Measurements from ENCODE around the gene PLIN4.
"Not testable (repeated sequence)": the region's sequence is repeated elsewhere in the genome, so short reads cannot be mapped to it uniquely, and the experiment has no call there.

Gene PLIN4

DNA sequence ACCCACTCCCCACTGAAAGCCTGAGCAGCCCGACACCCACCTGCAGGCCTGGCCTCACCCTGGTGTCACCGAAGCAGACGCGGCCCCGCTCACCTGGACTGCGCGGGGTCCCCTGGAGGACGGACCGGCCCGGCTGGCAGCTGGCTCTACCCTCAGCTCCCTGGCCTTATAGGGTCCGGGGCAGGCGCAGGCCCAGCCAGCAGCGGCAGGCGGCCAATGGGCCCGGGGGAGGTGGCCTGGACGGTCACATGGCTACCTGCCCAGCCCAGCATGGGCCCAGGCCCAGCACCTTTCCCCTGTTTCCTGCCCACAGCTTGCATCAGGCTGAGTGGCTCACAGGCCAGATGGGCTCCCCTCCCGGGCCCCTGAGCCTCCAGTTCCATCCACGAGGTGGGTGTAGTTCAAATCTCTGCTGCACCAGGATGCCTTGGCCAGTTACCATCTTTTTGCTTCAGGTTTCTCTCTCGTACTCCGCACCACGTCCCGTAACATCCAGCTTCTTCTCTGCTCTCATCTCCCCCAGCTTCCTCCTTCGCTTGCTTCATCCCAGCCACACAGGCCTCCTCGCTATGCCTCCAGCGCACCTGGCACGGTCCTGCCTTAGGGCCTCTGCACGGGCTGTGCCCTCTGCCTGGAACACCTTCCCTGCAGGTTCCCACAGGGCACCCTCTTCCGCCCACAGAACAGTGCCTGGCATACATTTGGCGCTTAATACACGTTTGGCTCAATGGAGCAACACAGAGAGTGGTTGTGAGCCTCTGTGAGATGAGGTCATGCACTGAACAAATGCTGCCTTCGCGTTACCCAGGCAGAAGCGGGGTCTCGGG, at the start of gene PLIN4:
Gene PLIN4, minus strand, starts transcription at position 142 of the 827 bp plus-strand sequence. CDS start 214 bp downstream, outside the sequence.
- DNase-seq (ENCODE audit: low read depth) = no peak

- DNase-seq (ENCODE audit: low read depth) = peak; percentile 50
Measured at GRCh38 chr19:4567584-4568071, 49.3 kb upstream of the PLIN4 start.

DNA sequence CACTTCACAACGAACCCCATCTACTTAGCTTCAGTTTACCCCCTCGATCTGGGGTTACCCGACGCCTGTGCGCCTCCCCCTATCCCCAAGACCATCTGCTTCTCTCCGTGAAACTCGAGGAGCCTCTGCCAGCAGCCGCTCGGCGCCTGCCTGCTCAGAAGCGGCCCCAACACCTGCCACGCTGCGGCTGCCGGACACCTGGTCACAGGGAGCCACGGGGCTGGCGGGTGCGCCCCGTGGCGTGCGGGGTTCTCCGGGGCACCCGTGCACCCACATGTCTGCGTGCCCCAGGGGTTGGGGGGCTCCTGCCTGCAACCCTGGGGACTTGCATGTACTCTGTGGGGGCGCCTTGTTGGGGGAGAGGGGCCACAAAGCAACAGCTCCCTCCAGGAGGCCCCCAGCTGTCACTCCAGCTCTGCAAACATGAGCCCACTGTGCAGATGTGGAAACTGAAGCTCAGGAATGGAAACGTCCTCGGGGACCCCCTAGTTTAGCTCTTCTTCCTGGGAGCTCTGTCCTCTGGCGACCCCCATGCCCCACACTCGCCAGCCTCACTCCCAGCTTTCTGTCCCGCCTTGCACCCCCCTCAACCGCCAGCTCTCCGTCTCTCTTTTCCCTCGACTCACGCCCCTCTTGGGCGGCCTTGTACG, 48.2 kb upstream of the PLIN4 start:
- no peak for DNase-seq (ENCODE audit: low read depth)

DNA sequence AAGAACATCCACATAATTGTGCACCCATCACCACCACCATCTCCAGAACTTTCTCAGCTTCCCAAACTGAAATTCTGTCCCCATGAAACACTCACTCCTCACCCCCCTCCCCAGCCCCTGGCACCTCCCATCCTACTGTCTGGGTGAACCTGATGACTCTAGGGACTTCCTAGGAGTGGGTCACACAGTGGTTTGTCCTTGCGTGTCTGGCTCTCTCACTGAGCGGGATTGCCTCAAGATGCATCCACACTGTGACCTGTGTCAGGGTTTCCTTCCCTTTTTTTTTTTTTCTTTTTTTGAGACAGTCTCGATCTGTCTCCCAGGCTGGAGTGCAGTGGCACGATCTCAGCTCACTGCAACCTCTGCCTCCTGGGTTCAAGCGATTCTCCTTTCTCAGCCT, 45.3 kb upstream of the PLIN4 start:
- not testable (repeated sequence) for DNase-seq (ENCODE audit: low read depth)

- not testable (repeated sequence) for DNase-seq (ENCODE audit: low read depth)
Measured at GRCh38 chr19:4562085-4562484, 43.8 kb upstream of the PLIN4 start.

- DNase-seq (ENCODE audit: low read depth) = no peak
Measured at GRCh38 chr19:4559569-4559968, 41.3 kb upstream of the PLIN4 start, which contains the start of gene SEMA6B. SEMA6B (minus strand) TSS chr19:4559684; CDS start chr19:4558457, 1,227 bp downstream.

GRCh38 chr19:4557971-4558941, 40.0 kb upstream of the PLIN4 start:
- peak; percentile 18 for DNase-seq (ENCODE audit: low read depth)

GRCh38 chr19:4557144-4557970, 39.1 kb upstream of the PLIN4 start:
- no peak for DNase-seq (ENCODE audit: low read depth)

DNA sequence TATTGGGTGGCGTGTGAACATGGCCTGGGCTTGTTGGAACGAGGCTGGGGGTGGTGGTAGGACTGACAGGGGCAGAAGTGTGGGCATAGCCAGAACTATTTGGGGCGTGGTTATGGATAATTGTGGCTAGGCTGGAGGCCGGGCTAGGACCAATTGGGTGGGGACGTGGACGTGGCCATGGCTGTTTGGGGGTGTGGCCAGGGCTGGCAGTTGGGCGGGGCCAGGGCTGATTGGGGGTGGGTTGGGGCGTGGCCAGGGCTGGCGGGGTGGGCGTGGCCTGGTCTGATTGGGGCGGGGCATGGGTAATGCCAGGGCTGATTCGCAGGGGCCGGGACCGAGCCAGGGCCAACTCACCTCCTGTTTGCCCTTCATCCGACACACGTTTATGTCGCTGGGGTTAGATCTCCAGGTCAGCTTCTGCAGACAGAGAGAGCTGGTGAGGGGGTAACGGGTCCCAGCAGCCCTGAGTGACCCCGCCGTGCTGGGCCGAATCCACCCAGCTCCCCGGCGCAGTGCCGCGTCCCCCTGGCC, 38.4 kb upstream of the PLIN4 start:
- DNase-seq (ENCODE audit: low read depth) = peak; percentile 33

DNA sequence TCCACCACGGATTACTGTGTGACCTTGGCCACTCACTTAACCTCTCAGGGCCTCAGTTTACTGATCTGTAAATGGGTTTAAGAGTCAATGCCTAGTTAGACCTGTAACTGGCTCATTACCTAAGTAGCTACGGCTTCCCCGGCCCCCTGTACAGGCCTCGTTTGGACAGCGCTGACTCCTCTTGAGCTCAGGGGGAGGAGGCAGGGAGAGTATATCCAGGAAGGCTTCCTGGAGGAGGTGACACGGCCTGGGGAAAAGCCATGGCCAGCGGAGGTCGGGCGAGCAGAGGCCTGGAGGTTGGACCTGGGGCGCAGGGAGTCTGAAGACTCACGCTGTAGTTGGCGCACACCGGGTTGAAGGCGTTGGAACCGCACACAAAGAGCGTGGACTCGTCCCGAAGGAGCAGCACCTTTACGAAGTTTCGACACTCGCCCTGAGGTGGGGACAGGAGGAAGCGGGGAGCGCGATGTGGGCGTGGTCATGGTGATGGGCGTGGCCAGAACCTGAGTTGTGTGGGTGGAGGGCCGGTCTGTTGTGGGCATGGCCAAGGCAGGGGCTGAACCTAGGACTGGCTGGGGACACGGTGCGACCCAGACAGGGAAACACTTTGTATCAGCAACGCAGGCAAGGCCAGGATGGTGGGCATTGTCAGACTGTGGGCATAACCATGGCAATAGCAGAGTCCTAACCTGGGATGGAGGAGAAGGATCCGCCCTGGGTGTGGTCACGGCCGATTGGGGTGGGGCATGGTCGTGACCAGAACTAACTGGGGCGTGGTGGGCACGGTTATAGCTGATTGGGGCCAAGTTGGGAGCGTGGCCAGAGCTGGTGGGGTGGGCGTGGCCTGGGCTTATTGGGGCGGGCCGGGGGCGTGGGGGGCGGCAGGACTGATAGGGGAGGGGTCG, 37.6 kb upstream of the PLIN4 start:
- DNase-seq (ENCODE audit: low read depth) = no peak

DNA sequence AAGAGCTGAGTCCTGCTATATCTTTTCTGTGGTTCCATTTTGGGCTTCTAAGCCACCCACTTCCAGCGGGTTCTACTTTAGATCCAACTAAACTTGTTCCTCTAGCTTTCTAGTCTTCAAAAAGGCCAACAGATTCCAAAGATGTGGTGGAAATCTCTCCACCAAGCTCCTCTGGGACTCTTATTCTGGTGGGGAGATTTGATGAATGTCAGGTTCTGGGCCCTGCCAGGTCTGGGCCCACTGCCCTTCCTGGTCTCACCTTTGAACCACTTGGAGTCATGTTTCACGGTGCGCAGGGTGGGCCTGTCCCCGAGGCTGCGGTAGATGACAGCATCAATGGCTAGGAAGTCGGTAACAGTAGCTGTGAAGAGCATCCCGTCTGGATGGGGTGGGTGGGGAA, 36.4 kb upstream of the PLIN4 start:
- DNase-seq (ENCODE audit: low read depth) = no peak

DNA sequence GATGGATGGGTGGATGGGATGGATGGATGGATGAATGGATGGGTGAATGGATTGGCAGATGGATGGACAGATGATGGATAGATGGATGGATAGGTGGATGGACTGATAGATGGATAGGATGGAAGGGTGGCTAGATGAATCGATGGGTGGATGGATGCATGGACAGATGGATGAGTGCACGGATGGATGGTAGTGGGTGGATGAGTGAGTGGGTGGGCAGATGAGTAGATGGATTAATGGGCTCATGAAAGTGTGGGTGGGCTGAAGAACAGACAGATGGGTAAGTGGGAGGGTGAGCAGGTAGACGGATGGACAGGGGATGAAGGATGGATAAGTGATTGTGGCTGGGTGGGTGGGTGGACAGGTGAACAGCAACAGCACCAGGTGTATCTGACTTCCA, 35.5 kb upstream of the PLIN4 start:
- DNase-seq (ENCODE audit: low read depth) = no peak

- no peak for DNase-seq (ENCODE audit: low read depth)
Measured at GRCh38 chr19:4553092-4553695, 34.9 kb upstream of the PLIN4 start.

DNA sequence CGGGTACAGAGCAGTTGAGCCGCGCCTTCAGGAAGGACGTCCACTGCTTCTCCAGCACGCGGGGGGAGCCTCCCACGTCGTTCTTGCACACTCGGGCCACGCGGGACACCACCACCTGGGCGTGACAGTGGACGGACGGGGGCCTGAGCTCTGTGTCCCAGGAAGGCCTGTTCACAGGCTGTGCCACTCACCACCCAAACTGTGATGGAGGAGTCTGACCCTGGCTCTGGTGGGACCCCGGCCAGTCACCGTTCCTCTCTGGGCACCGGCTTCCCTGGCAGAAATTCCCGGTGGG, 34.2 kb upstream of the PLIN4 start:
- DNase-seq (ENCODE audit: low read depth) = no peak

DNA sequence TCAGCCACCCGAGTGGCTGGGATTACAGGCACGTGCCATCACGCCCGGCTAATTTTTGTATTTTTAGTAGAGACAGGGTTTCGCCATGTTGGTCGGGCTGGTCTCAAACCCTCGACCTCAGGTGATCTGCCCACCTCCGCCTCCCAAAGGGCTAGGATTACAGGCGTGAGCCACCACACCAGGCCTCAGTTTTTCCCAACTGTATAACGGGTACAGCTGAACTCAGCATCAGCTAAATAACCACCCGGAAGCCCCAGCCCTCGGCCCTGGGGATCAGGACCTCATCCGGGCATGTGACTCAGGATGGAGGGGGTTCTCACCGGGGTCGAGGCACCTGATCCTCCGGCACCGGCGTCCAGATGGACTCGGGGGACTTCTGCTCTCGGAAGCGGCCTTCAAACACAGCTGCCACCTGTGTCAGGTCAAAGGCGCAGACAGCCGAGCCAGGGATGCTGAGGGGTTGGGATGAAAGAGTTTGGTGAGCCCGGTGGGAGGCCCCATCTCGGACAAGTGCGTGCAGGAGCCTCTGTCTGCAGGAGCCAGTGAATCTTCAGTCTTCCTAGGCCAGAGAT, 32.3 kb upstream of the PLIN4 start:
- DNase-seq (ENCODE audit: low read depth) = no peak

- DNase-seq (ENCODE audit: low read depth) = no peak
Measured at GRCh38 chr19:4550018-4550417, 31.7 kb upstream of the PLIN4 start.

DNA sequence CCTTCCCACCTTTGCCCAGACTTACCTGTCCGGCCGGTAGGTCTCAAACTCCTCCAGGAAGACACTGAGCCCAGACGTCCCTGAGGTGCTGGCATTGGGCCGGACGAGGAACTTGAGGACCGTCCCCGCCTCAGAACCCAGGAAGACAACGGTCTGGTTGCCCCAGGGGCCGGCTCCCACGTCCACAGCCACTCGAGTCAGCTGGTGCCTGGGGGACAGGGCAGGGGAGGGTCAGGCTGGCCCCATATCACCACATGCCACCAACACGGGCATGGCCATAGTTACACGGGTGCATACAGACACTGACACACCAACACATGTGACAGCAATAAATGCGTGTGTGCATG, 29.9 kb upstream of the PLIN4 start:
- DNase-seq (ENCODE audit: low read depth) = no peak

DNA sequence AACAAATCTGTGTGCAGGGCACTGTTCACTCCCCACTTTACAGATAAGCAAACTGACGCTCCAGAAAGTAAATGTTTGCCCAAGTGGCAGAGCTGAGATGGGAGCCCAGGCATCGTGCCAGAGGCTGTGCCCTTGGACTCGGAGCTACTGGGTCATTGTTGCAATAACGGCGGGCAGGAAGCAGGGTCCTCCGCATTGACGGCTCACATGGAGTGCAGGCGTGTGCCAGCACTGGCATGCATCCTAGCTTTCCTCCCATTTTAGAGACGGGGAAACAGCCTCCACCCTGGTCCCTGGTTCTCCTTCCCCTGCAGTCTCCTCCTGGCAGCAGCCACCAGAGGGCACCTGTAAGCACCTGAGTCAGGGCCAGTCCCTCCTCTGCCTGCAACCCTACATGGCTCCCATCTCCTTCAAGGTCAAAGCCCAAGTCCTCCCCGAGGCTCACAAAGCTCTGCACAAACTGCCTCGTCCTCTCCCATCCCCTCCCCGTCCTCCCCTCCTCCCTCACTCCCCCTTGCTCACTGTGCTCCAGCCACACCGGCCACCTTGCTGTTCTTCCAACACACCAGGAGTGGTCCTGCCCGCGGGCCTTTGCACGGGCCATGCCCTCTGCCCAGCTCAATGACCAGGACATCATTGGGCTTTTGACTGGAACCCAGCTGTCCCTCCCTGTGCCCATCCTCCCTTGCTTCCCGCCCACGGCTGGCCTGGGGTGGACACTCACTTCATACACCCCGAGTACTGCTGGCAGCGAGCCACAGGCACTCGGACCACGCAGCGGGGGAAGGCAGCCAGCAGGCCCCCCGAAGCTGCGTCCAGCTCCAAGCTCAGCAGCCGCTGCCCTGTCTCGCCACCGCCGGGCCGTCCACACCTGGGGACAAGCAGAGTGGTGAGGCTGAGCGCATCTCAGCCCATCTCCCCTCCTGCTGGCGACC, 29.3 kb upstream of the PLIN4 start:
- no peak for DNase-seq (ENCODE audit: low read depth)

All from EH (cell line).